ENCODE measurements around the gene MIB2.

DNA sequence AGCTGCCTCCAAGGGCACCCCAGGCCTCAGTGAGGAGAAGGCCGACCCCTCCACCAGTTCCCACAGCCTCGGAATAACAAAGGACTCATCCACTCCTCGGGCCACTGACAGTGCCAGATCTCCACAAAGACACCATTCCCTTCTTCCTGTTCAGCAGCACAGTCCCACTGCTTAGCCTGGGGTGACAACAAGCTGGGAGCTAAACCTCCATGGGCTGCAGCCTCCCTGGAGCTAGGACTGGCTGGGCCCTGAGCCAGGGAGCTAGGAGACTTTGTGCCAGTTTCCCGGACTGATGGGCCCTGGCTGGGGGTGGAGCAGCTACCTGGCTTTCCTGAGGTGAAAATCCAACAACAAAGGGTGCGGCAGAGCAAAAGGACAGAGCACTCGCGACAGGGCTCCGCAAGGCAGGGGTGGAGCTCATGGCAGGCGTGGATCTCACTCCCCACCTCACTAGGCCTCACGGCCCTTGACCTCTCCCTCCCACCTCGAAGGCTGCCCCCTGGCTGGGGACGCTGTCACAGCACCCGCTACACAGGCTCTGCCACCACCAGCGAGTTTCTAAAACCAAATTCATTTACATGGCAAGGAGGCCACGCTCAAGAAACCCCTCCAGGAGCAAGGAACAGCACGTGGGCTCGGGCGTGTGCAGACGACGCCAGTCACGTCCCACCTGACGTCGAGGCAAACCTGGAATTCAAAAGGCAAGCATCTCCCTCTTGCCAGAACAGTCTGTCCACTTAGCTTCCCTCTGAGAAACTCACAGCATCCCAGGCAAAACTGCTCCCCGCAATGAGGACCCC lies 63.5 kb downstream of the MIB2 start:
- no peak for TF ChIP-seq POLR2AphosphoS5 (IDR thresholded peaks at IDR 0.05; ENCODE audit: borderline replicate concordance, low read depth, low read length)
- TF ChIP-seq EZH2 (IDR thresholded peaks at IDR 0.05) = no peak
